GM12892 (cell line): ENCODE data around the gene BORCS5.

Experiments
- POLR2A ChIP-seq: IDR thresholded peaks from 2 replicates; pipeline ENCODE4 v1.6.1; 2011; ENCODE audit warnings: low read depth, low read length, control low read depth
- POLR2AphosphoS5 ChIP-seq: IDR thresholded peaks from 2 replicates; pipeline ENCODE4 v1.6.1; 2011; ENCODE audit warnings: low read depth, low read length, control low read depth

DNA sequence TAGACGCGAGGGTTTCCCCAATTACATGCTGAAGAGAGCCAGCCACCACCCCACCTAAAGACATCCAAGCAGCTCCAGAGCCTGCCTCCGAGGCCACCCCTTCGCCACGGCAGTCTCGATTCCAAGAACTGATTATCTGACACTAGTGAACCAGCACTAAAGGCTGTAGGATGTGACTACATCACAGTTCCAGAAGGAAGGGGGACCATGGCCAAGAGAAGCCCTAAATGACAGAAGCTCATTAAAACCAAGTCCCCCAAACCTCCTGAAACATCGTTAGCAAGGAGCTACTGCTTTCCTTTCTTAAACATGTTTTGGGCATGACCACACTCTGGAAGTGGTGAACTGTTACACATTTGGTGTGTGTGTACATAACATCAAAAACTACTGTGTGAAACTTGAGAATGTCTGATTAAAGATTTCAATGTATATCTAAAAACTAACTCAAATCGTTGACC is 117.6 kb downstream of the BORCS5 start:
- TF ChIP-seq POLR2AphosphoS5 (no peak), POLR2A (no peak)
